Measurements from ENCODE around the gene EEIG1. TPM values are rescaled to one million over a fixed set of nuclear protein-coding genes. Genes with fewer than 3 reads are reported as not detected.
A peak's percentile ranks its signal among the peaks of the same experiment; 100 is the strongest.

Gene EEIG1
- total RNA-seq, 1 donor from 2014 or later = 36.0 TPM

DNA sequence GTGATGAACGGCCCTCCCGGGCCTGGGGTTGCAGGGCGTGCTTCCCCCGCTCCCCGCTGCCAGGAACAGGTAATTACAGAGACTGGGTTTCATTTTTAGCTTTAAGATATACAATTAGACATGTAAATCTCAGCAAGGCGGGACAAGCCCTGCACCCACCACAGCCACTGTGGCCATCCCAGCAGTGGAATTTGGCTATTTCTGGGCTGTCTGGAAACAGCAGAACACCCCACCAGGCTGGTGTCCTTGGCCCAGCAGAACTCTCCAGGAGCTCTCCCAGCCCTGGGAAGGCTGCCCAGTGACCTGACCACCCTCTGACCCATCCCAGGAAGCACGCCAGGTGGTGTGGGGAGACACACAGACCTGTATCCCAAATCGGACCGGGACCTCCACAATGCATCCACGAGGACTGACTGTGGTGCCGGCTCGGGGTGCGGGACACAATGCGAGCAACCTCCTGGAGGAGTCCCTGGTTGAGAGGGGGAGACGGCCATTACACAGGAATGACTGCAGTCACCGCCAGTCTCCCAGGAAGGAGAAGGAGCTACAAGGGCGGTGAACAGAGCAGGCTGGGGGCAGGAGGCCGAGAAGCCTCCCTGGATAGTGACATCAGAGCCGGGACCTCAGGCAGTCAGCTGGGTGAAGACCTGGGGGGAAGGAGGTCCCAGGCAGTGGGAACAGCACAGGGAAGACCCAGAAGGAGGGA is 17.3 kb downstream of the EEIG1 start:
- TF ChIP-seq, protein P1, sequence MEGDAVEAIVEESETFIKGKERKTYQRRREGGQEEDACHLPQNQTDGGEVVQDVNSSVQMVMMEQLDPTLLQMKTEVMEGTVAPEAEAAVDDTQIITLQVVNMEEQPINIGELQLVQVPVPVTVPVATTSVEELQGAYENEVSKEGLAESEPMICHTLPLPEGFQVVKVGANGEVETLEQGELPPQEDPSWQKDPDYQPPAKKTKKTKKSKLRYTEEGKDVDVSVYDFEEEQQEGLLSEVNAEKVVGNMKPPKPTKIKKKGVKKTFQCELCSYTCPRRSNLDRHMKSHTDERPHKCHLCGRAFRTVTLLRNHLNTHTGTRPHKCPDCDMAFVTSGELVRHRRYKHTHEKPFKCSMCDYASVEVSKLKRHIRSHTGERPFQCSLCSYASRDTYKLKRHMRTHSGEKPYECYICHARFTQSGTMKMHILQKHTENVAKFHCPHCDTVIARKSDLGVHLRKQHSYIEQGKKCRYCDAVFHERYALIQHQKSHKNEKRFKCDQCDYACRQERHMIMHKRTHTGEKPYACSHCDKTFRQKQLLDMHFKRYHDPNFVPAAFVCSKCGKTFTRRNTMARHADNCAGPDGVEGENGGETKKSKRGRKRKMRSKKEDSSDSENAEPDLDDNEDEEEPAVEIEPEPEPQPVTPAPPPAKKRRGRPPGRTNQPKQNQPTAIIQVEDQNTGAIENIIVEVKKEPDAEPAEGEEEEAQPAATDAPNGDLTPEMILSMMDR (IDR thresholded peaks at IDR 0.05) = no peak
- intact Hi-C loops (cut with DNase I) = no loop called here
- Histone ChIP-seq H3K27ac (peak overlapping the region; percentile 41), H3K27me3 (ENCODE audit: low read depth) (no peaks in the 10 kb centered on the region), H3K4me1 (peaks cover 72% of the 10 kb centered on the region), H3K36me3 (no peaks in the 10 kb centered on the region), H3K9me3 (no peaks in the 10 kb centered on the region), H3K4me3 (no peak overlapping the region)
- ATAC-seq (no peak), DNase-seq (no peak)

DNA sequence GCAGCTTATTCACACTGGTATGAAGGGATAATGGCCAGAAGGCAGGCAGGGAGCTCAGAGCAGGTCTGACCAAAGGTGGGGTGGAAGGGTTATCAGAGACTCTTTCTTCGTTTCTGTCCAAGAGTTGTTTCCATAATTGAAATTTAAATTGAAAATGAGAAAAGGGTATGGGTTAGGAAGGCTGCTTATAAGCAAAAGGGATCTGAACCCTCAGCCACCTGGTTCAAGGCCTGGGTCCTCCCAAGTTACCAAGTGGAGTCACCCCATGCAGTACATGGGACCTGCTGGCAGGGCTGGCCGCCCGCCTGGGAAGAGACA is 17.8 kb downstream of the EEIG1 start:
- intact Hi-C loops (cut with DNase I) = no loop called here
- Histone ChIP-seq H3K9me3 (no peaks in the 10 kb centered on the region), H3K4me1 (peaks cover 67% of the 10 kb centered on the region), H3K4me3 (no peak overlapping the region), H3K36me3 (no peaks in the 10 kb centered on the region), H3K27me3 (ENCODE audit: low read depth) (no peaks in the 10 kb centered on the region), H3K27ac (peak overlapping the region; percentile 41)
- DNase-seq (no peak), ATAC-seq (no peak)
- TF ChIP-seq, protein P1 (IDR thresholded peaks at IDR 0.05) = no peak

DNA sequence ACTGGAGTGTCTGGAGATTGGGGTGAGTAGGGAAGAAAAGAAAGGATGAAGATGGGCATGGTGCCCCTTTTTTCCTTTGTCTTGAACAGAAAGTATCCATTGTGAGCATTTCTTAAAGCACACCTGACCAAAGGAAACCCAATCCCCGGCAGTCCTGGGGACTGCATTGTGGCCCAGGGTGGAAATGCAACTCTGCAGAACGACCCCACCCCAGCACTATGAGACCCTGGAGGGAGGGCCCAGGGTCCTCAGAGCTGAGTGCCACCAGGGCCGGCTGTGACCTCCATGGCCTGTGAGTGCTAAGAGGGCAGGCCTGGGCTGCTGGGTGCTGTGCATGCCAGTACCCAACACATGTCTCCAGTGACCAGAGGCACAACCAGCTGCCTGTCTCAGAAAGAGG is 18.5 kb downstream of the EEIG1 start:
- no peaks in the 10 kb centered on the region for H3K9me3 ChIP-seq
- intact Hi-C loops (cut with DNase I) = no loop called here
- ATAC-seq = no peak
- no peak for DNase-seq
- no peaks in the 10 kb centered on the region for H3K36me3 ChIP-seq
- H3K4me3 ChIP-seq = no peak overlapping the region
- peaks cover 60% of the 10 kb centered on the region for H3K4me1 ChIP-seq
- H3K27ac ChIP-seq = no peak overlapping the region
- no peaks in the 10 kb centered on the region for H3K27me3 ChIP-seq (ENCODE audit: low read depth)
- TF ChIP-seq, protein P1 (IDR thresholded peaks at IDR 0.05) = no peak

DNA sequence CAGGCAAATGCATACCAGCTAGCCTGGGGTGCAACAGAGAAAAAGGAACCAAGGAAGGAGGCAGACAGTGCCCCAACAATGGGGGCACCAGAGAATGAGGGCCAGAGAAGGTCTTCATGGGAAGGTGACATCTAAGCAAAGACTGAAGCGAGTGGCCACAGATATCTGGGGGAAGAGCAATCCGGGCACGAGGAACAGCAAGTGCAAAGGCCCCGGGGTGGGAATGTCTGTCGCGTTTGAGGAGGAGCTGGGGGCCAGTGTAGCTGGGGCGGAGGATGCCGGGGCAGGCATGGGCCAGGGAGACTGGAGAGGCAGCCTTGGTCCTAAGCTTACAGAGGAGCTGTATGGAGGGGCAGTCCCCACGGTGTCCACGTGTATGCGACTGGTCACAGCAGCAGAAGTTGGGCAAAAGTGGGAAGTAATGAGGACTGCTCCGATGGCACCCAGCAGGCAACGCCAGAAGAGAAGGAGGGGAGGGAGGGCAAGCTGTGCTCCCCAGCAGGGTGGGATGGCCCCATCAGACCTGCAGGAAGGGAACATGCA is 19.1 kb downstream of the EEIG1 start:
- DNase-seq (no peak), ATAC-seq (no peak)
- H3K4me3 ChIP-seq = no peak overlapping the region
- H3K36me3 ChIP-seq = no peaks in the 10 kb centered on the region
- TF ChIP-seq, protein P1 (IDR thresholded peaks at IDR 0.05) = no peak
- H3K4me1 ChIP-seq = peaks cover 54% of the 10 kb centered on the region
- no peak overlapping the region for H3K27ac ChIP-seq
- no peaks in the 10 kb centered on the region for H3K9me3 ChIP-seq
- no peaks in the 10 kb centered on the region for H3K27me3 ChIP-seq (ENCODE audit: low read depth)
- intact Hi-C loops (cut with DNase I) = no loop called here

DNA sequence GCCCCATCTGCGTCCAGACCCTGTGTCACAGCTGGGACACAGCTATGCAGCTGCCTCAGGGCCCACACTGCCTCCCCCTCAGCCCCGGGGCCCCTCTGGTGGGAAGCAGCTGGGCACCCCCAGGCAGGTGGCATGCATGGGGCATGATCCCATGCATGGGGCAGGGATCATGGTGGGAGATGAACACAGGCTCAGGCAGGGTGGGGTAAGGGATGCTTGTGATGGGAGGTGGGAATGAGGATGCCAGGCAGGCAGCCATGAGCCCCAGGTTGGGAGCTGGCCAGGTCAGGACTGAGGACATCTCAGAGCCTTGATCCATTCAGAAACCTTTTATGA is 19.7 kb downstream of the EEIG1 start:
- Histone ChIP-seq H3K9me3 (no peaks in the 10 kb centered on the region), H3K4me1 (peaks cover 49% of the 10 kb centered on the region), H3K36me3 (no peaks in the 10 kb centered on the region), H3K4me3 (no peak overlapping the region), H3K27ac (no peak overlapping the region), H3K27me3 (ENCODE audit: low read depth) (no peaks in the 10 kb centered on the region)
- ATAC-seq (no peak), DNase-seq (no peak)
- TF ChIP-seq, protein P1 (IDR thresholded peaks at IDR 0.05) = no peak
- intact Hi-C loops (cut with DNase I) = no loop called here

Data from lower lobe of right lung (tissue), 2 donors.